GM13977 (cell line): Measurements from ENCODE around the gene NTNG1.

Experiments
- DNase-seq: peaks from one replicate; pipeline ENCODE4 v3.0.0; 2012; ENCODE audit warnings: low spot score
- CTCF ChIP-seq: IDR thresholded peaks from 2 replicates; pipeline ENCODE4 v1.5.1; 2012; ENCODE audit warnings: mild to moderate bottlenecking, control low read depth; ENCODE audit not compliant: insufficient read depth; ENCODE audit errors: extremely low read depth, missing control alignments
- in situ Hi-C: fragments of 300-500 bp; cut with MboI; formaldehyde crosslinking; loops from one replicate; pipeline ENCODE4 v1.12.0; 2022; ENCODE audit warnings: low sequenced_read_pairs, low pct_unique_long_range_greater_than_20kb, mixed read lengths, inconsistent platforms; ENCODE audit not compliant: unreplicated experiment

NTNG1 gene

DNA sequence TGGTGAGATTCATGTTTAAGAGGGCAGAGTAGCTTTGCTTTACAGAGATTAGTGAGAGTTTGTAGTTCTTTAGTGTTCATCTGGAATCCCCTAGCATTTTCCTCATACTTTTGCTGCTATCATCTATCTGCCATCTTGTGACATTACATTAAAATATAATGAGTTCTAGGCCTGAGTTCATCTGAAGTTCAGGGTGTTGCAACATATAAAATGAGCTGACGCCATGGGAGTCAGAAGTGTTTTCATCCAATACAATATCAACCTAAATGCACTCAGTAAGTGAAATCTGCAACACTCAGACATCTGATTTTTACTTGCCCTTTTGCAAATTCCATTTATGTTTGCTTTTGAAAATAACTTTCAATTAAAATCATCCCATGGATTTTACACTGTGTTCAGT is 153.8 kb downstream of the NTNG1 start:
- no peak for DNase-seq
- TF ChIP-seq CTCF: no peak
- in situ Hi-C loops: no loop called here

- DNase-seq: no peak
- in situ Hi-C loops: no loop called here
- TF ChIP-seq CTCF: no peak
Measured at GRCh38 chr1:107297681-107298080, 156.8 kb downstream of the NTNG1 start.

GRCh38 chr1:107298526-107298925 is 157.7 kb downstream of the NTNG1 start:
- DNase-seq: no peak
- TF ChIP-seq CTCF: no peak
- in situ Hi-C loops: no loop called here

GRCh38 chr1:107299521-107299920 is 158.7 kb downstream of the NTNG1 start:
- no peak for TF ChIP-seq CTCF

DNA sequence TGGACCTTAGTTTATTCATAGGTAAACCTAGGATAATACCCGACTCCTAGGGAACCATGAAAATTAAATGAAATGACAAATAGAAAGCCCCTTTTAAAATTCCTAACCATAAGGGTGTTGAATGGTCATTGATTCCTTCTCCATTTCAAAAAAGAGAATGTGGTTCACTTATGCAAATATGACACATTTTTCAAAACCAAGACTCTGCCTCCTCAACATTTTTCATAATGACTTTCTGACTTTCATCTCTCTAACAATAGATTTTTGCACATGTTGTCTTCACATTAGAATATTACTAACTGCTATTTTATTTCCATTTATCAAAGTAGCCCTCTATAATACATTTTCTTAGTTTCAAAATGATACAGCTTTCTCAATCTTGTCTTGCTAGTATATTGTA is 169.1 kb downstream of the NTNG1 start:
- no peak for TF ChIP-seq CTCF
- in situ Hi-C loops: no loop called here
- no peak for DNase-seq

More at GRCh38 chr1:107299521-107299920, 158.7 kb downstream of the NTNG1 start:
- DNase-seq: no peak
- in situ Hi-C loops: no loop called here

DNA sequence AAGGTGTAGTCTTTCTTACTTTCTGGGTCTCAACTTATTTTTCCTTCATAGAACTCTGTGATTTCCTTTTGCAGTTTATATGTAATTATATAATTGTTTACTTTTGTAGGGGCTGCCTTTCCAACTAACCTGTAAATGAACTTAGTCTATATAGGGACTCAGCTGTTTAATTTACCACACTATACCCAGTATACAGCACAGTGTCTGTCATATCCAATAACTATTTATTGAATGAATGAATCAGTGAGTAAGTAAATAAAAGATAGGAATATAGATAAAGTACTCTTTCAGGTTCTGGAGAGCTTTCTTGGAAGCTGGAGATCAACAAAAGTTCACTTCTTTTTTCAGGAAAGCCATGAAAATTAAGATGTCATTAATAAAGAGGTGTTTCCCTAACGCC is 174.8 kb downstream of the NTNG1 start:
- no peak for DNase-seq
- in situ Hi-C loops: no loop called here
- no peak for TF ChIP-seq CTCF

DNA sequence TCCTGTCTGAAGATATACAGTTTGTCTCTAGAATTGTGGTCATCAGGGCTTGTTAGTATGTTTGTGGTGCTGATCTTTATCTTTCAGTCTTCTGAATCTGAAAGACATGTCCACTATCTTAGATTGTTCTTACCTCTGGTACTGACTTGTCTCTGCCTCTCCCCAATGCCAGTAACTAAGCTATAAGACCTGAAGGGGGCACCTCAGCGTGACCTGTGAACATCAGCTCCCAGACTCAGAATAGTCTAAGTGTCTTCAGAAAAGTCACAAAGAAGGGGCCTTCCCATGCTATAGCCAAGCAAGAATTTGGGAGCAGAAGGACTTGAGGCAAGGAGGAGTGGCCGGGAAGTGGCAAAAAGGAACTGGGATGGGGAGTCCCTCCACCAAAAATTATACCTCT is 178.1 kb downstream of the NTNG1 start:
- DNase-seq: no peak
- no peak for TF ChIP-seq CTCF
- in situ Hi-C loops: no loop called here
